RWPE2 (cell line): Measurements from ENCODE around the gene SERPINB8.

Source experiments
- ATAC-seq: fragments of 200-7000 bp; cut with Tn5 transposase; 3 replicates; pipeline ENCODE4 v1.9.1; 2021; ENCODE audit warnings: low read depth
- DNase-seq: peaks from one replicate; pipeline ENCODE4 v3.0.0-alpha.2; 2020; ENCODE audit warnings: low spot score
- H3K27ac ChIP-seq: fragments of 450-650 bp; 2 replicates; pipeline ENCODE4 v1.5.1; 2017; ENCODE audit warnings: mild to moderate bottlenecking; ENCODE audit not compliant: poor library complexity, severe bottlenecking
- H3K27me3 ChIP-seq: fragments of 250-450 bp; sonication (Bioruptor Pico); 2 replicates; pipeline ENCODE4 v1.5.1; 2021; ENCODE audit warnings: mild to moderate bottlenecking, moderate library complexity; ENCODE audit not compliant: insufficient read depth, poor library complexity, severe bottlenecking
- H3K36me3 ChIP-seq: fragments of 250-450 bp; sonication (Bioruptor Pico); 2 replicates; pipeline ENCODE4 v1.5.1; 2020; ENCODE audit warnings: low read depth, mild to moderate bottlenecking, moderate library complexity
- H3K4me1 ChIP-seq: fragments of 250-450 bp; sonication (Bioruptor Pico); 2 replicates; pipeline ENCODE4 v1.5.1; 2021; ENCODE audit warnings: mild to moderate bottlenecking, moderate library complexity; ENCODE audit not compliant: insufficient read depth, poor library complexity, severe bottlenecking
- H3K4me3 ChIP-seq: fragments of 250-450 bp; sonication (Bioruptor Pico); 2 replicates; pipeline ENCODE4 v1.5.1; 2021; ENCODE audit warnings: mild to moderate bottlenecking, moderate library complexity; ENCODE audit not compliant: severe bottlenecking
- H3K9me3 ChIP-seq: fragments of 250-450 bp; sonication (Bioruptor Pico); 2 replicates; pipeline ENCODE4 v1.5.1; 2021; ENCODE audit warnings: mild to moderate bottlenecking, moderate library complexity; ENCODE audit not compliant: severe bottlenecking
- CTCF ChIP-seq: fragments of 450-650 bp; IDR thresholded peaks from one replicate; pipeline ENCODE4 v1.5.1; 2017; ENCODE audit warnings: mild to moderate bottlenecking, moderate library complexity; ENCODE audit not compliant: poor library complexity, severe bottlenecking

Gene SERPINB8

GRCh38 chr18:63965716-63966330 lies 4.1 kb upstream of the SERPINB8 start:
- no peak overlapping the region for H3K4me3 ChIP-seq
- no peaks in the 10 kb centered on the region for H3K27me3 ChIP-seq
- H3K4me1 ChIP-seq: no peaks in the 10 kb centered on the region
- DNase-seq (no peak), ATAC-seq (no peak)
- H3K9me3 ChIP-seq: no peaks in the 10 kb centered on the region
- H3K27ac ChIP-seq: no peak overlapping the region
- no peaks in the 10 kb centered on the region for H3K36me3 ChIP-seq
- no peak for TF ChIP-seq CTCF

GRCh38 chr18:63970809-63971205 lies 926 bp downstream of the SERPINB8 start:
- Histone ChIP-seq H3K27ac (peak overlapping the region; percentile 92), H3K36me3 (no peaks in the 10 kb centered on the region), H3K4me3 (peak overlapping the region; percentile 74), H3K4me1 (peaks cover 9% of the 10 kb centered on the region), H3K9me3 (no peaks in the 10 kb centered on the region), H3K27me3 (no peaks in the 10 kb centered on the region)
- peak; percentile 72 for ATAC-seq
- no peak for TF ChIP-seq CTCF
- peak; percentile 70 for DNase-seq

GRCh38 chr18:63971320-63972001 lies 1.6 kb downstream of the SERPINB8 start:
- TF ChIP-seq CTCF: no peak
- Histone ChIP-seq H3K4me3 (peak overlapping the region; percentile 74), H3K36me3 (no peaks in the 10 kb centered on the region), H3K27ac (peak overlapping the region; percentile 92), H3K4me1 (peaks cover 9% of the 10 kb centered on the region), H3K9me3 (no peaks in the 10 kb centered on the region), H3K27me3 (no peaks in the 10 kb centered on the region)
- DNase-seq (no peak), ATAC-seq (no peak; the same call in 2 of the 3 replicates)

- Histone ChIP-seq H3K9me3 (no peaks in the 10 kb centered on the region), H3K4me3 (no peak overlapping the region), H3K36me3 (no peaks in the 10 kb centered on the region), H3K4me1 (peaks cover 9% of the 10 kb centered on the region), H3K27ac (peak overlapping the region; percentile 92), H3K27me3 (no peaks in the 10 kb centered on the region)
- DNase-seq (no peak), ATAC-seq (no peak)
- TF ChIP-seq CTCF: no peak
Measured at GRCh38 chr18:63972002-63972376, 2.1 kb downstream of the SERPINB8 start.

- peak; percentile 50 for TF ChIP-seq CTCF
- Histone ChIP-seq H3K4me3 (no peak overlapping the region), H3K27me3 (no peaks in the 10 kb centered on the region), H3K9me3 (no peaks in the 10 kb centered on the region), H3K36me3 (peaks cover 5% of the 10 kb centered on the region; the same call in 1 of the 2 replicates), H3K27ac (no peak overlapping the region), H3K4me1 (peaks cover 9% of the 10 kb centered on the region)
- ATAC-seq: no peak
- DNase-seq: no peak
Measured at GRCh38 chr18:63974991-63975390, 5.1 kb downstream of the SERPINB8 start.
